Stimulated activated CD8-positive, alpha-beta memory T cell treated with anti-CD3 and anti-CD28 coated beads, Interleukin-15, amount 100 ng/mL, for 1 hour (primary cell): Measurements from ENCODE around the gene DOHH.
"Not testable (repeated sequence)": the region's sequence is repeated elsewhere in the genome, so short reads cannot be mapped to it uniquely, and the experiment has no call there.

Source experiments
- DNase-seq: peaks from one replicate; pipeline ENCODE4 v3.0.0-alpha.2; 2020; ENCODE audit warnings: low read depth

The DOHH gene

DNA sequence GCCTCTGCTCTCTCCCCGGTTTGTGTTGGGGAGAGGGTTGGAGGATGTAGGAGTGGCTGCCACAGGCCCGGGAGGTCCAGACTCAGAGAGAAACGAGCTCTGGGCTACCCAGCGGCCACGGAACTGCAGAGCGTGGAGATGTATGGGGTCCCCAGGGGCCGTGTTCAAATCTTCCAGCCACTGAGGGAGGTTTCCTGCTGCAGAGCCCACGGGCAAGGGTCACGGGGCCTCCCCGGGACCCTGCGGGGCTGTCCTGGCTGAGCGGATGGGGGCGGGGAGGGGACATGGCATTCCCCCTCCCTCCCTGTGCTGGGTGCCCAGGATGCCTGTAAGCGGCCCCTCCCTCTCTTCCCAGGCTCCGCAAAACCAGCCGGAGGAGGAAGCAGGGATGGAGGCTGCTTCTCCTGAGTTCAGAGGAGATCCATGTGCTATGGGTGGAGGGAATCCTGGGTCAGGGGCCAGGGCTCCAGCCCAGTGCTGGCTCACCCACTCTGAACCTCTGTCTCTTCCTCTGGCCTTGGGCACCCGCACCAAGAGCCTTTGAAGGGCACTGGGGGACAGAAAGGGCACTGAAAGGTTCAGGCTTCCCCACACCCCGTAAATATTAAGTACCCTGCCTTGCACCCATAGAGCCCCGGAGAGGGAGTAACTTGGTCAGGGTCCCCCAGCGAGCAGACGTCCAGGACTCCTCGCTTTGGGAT is 42.8 kb downstream of the DOHH start:
- DNase-seq, result no peak

DNA sequence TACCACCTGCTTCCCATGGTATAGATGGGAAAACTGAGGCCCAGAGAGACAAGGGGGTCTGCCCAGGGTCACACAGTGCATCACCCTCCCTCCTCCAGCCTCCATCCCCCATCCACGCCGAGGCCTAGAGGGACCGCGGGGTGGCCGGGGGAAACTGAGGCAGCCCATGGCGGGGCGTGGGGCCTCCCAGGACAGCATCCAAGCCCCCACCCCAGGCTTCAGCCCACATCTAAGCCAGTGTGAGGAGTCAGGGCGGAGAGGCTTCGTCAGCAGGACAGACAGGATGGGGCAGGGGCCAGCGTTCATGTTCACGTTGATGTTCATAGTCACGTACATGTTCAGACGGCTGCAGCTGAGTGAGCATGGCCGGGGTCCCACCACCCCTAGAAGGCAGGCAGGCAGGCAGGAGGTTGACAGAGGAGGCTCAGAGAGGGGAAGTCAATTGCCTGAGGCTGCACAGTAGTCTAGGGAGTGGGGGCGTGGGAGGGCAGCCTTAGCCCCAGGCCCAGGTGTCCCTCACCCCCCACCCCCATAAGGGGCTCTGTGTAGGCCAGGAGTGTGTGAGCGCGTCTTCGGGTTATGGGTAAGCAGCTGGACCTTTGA is 43.4 kb downstream of the DOHH start:
- DNase-seq, result no peak

DNA sequence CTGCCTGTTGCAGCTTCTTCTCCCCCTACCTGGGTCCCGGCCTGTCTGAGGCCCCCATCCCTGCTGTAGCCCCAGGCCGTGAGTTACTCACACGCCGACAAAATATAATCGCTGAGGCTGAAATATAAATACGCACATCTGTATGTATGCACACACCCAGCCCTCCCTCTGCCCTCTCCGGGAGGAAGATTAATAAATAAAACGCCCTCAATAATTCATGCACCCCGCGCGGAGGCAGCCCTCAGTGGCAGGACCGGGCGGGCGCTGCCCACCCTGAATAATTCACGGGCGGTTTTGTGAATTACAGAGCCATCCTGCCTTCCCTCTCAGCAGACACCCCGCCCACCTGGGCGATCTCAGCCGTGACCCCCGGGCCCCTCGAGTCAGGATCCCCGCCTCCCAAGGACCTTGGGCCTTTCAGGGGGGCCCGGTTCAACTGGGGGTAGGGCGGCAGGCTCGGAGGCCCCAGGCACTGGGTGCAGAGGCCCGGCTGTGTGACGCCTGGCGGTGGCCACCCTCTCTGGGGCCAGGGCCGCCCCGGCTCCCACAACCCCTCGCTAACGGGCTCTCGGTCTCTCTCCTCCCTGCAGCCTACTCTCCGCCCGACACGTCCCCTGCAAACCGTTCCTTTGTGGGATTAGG is 44.4 kb downstream of the DOHH start:
- DNase-seq, result no peak

DNA sequence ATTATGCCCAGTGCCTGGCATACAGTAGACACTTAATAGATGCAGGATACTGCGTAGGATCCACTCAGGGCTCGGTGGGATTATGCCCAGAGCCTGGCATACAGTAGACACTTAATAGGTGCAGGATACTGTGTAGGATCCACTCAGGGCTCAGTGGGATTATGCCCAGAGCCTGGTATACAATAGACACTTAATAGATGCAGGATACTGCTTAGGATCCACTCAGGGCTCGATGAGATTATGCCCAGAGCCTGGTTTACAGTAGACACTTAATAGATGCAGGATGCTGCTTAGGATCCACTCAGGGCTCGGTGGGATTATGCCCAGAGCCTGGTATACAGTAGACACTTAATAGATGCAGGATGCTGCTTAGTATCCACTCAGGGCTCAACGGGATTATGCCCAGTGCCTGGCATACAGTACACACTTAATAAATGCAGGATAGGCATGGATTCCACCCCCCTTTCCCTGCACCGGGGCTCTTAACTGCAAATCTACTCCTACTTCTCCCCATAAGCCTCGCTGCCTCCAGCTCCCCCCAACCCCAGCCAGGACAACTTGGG is 45.0 kb downstream of the DOHH start:
- DNase-seq, result no peak

DNA sequence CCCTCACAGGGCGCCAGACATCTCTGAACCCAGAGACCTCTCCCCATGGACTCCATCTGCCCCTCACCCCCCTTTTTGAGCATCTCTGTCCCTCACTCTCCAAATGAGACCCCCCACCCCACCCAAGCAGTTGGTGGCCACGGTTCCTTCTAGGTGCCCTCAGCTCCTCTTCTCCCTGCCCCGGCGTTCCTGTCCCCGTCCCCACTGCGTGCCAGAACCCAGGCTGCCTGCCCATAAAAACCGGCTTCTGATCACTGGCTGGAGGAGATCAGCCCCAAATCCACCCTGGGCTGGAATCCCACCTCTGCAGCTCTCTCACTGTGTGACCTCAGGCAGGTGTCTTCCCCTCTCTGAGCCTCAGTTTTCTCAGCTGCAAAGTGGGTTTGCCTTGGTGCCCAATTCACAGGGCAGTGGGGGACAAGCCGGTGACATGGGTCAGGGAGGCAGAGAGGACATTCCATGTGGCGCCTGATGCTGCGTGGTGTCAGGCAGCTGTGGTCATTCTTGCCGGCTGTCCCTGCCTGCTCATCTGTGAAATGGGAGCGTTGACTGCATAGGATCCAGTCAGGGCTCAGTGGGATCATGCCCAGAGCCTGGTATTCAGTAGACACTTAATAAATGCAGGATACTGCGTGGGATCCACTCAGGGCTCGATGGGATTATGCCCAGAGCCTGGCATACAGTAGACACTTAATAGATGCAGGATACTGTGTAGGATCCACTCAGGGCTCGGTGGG is 45.6 kb downstream of the DOHH start:
- no peak for DNase-seq

DNA sequence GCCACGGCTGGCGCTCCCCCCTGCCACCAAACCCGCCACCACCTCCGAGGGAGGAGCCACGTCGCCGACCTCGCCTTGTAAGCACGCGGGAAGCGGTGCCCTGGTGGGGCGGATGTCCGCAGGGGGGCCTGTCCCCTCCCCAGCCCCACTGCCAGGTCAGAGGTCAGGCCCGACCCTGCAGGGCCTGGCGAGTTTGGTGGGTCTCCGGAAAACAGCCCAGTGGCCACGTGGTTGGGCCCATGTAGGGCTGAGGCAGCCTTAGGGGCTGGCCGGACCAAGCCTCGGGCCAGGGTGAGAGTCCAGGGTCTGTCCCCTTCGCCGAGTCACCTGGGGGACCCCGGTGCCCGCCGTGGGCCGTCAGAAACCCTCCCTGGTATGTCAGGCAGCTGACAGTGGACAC is 46.6 kb downstream of the DOHH start:
- DNase-seq, result no peak

DNA sequence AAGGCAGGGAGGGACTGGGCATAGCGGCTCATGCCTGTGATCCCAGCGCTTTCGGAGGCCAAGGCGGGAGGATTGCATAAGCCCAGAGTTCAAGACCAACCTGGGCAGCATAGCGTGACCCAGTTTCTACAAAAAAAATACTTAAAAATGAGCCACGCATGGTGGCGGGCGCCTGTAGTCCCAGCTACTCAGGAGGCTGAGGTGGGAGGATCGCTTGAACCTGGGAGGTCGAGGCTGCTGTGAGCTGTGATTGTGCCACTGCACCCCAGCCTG is 47.6 kb downstream of the DOHH start:
- not testable (repeated sequence) for DNase-seq

DNA sequence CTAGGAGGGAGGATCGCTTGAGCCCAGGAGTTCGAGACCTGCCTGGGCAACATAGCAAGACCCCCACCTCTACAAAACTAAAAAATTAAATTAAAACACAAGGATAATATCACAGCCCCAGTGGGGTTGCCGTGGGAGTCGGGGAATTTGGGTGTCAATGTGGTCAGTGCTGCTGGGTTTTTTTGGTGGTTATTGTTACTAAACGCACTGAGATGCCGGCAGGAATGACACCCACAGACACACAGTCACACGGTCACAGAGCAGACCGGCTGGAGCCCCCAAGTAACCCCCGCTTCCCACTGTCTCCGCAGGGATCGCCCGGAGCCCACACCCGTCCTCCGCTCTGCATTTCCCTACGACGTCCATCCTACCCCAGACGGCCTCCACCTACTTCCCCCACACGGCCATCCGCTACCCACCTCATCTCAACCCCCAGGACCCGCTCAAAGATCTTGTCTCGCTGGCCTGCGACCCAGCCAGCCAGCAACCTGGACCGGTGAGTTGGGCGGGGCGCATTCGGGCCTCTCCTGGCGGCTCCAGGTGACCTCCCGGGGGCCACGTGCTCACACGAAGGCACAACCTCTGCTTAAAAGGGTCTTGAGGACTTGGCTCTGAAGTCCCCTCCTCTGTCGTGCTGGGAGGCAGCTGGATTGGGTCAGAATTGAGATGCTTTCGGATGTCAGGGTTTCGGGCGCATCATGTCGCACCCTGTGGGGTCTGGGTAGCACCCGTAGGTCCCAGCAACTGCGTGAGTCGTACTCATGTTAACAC is 48.1 kb downstream of the DOHH start:
- no peak for DNase-seq

DNA sequence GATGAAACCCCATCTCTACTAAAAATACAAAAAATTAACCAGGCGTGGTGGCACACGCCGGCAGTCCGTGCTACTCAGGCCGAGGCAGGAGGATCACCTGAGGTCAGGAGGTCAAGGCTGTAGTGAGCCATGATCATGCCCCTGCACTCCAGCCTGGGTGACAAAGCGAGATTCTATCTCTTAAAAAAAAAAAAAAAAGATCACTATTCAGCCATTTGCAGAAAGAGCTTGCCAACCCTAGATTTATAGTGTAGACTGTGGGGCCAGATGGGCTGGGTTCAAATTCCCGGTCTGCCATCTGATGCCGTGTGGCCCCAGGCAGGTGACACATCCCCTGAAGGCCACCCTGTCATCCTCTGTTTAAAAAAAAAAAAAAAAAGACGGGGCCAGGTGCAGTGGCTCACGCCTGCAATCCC is 49.0 kb downstream of the DOHH start:
- DNase-seq, result no peak

DNA sequence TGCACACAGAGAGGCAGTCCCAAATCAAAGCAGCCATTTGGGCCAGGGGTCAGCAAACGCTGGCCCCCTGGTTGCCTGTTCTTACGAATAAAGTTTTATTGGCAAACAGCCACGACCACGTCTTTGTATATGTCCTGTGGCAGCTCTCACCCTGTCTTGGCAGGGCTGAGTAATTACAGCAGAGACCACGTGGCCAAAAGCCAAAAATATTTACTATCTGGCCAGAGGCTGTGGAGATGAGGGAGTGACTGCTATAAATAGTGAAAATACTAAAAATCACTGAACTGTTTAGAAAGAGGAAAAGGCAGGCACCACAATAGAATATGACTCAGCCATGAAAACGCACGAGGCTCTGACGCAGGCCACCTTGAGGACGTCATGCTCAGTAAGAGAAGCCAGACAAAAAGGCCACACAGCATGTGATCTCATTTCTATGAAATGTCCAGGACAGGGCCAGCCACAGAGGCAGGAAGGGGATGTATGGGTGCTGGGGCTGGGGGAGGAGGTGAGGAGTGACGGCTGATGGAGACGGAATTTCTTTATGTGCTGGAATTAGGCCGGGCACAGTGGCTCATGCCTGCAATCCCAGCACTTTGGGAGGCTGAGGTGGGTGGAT is 49.6 kb downstream of the DOHH start:
- DNase-seq, result no peak

DNA sequence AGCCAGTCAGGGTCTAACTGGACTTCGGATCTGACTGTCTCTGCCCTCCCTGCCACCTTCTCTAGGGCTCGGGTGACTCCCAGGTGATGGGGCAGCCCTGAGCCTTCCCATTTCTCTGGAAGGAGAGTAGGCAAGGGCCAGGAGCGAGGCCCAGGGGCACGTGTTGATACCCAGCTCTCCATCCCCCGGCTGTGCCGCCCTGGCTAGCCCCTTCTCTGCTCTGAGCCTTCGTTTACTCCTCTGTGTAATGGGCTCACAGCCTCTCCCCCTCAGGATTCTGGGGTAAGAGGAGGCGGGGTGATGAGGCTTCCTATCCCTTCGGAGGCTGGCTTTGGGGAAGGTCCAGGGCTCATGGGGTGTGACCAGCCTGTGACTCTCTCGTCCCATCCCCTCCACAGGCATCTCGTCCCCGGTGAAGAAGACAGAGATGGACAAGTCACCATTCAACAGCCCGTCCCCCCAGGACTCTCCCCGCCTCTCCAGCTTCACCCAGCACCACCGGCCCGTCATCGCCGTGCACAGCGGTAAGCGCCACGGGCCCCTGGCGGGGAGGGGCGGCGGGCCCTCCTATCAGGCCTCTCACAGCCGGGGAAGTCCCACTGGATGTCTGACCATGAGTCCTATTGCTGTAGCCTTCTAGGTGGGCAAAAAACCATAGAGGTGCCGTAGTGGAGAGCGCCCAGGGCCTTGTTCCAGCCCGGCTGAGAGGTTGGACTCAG is 51.7 kb downstream of the DOHH start:
- DNase-seq, result no peak

DNA sequence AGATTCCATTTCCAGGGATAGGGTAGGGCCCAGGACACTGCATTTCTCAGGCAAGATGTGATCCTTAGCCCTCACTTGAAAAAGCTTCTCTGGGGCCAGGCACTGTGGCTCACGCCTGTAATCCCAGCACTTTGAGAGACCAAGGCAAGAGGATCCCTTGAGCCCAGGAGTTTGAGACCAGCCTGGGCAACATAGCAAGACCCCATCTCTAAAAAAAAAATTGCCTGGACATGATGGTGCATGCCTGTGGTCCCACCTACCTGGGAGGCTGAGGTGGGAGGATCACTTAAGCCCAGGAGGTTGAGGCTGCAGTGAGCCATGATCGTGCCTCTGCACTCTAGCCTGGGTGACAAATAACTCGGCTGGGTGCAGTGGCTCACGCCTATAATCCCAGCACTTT is 53.8 kb downstream of the DOHH start:
- not testable (repeated sequence) for DNase-seq

DNA sequence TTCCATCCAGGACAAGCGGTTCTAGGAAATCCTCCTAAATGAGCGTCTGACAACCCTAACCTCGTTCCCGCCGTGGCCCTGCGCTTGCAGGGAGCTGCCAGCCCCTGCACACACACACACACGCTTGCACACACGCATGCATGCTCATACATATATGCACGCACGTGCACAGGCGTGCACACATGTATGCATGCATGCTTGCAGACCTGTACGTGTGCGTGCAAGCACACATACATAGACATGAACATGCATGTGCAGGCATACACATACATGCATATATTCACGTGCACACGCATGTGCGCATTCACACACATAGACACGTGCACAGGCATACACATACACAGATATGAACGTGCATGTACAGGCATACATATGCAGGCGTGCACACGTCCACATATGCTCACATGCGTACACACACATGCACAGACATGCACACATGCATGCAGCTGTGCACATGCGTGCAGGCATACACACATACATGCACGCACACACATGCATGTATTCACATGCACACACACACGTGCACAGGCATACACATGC is 55.7 kb downstream of the DOHH start:
- DNase-seq, result no peak

DNA sequence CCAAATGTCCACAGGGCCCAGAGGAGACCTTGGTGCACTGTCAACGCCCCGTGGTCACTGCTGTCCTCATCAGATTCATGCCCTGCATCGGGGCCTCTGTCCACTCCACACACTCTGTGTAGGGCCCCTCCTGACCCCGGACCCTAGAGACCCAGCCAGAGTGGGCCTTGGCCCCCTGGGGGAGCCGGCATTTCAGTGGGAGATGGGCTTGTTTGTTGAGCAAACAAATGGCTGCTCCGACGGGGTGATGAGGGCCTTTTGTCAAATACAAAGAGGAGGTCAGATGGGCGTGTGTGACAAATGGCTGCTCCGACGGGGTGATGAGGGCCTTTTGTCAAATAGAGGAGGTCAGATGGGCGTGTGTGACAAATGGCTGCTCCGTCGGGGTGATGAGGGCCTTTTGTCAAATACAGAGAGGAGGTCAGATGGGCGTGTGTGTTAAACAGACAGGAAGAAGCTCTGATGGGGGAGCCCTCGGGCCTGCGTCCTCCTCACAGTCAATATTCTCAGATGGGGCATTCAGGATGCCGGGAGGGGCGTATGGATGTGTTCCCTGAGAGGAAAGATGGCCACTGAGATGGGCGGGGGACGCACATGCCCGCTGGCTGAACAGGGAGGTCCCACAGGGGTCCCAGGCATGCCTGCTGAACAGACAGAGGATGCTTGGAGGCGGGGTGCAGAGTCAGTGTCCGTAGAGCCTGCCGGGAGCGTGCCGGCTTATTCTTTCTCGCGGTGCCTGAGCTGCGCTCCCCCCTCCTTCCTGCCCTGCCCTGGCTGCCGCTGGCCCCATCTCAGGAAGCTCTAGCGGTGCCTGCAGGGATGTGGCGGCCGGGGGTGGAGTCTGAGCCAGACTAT is 56.4 kb downstream of the DOHH start:
- DNase-seq, result no peak

DNA sequence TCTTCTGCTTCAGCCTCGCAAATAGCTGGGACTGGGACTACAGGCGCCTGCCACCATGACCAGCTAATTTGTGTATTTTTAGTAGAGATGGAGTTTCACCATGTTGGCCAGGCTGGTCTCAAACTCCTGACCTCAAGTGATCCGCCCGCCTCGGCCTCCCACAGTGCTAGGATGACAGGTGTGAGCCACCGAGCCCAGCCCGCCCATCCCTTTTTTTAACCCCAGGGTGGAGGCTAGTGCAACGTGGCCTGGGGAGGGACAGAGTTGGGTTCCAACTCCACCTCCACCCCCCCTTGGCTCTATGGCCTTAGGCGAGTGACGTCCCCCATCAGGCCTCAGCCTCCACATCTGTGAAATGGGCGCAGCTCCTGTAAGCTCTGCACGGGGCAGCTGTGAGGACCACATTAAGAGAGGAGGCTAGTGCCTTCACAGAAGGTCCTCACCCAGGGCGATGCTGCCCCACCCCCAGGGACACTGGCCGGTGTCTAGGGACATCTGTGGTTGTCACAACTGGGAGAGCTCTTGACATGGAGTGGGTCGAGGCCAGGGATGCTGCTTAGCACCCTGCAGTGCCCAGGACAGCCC is 57.9 kb downstream of the DOHH start:
- DNase-seq, result no peak

DNA sequence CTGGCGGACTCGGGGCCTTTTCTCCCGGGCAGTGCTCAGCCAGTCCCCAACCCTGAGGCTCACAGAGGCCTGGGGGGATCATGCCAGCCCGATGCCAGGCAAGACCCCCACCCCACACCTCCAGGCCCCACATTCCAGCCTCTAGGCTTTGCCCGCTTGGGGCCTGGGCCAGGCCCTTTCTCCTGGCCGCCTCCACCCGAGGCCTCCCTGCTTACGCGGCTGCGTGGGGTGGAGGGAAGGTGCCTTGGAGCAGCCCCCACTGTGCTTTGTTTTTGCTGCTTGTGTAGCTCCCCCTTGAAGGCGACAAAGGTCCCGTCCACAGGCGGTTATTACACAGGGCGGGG is 58.5 kb downstream of the DOHH start:
- DNase-seq, result no peak

DNA sequence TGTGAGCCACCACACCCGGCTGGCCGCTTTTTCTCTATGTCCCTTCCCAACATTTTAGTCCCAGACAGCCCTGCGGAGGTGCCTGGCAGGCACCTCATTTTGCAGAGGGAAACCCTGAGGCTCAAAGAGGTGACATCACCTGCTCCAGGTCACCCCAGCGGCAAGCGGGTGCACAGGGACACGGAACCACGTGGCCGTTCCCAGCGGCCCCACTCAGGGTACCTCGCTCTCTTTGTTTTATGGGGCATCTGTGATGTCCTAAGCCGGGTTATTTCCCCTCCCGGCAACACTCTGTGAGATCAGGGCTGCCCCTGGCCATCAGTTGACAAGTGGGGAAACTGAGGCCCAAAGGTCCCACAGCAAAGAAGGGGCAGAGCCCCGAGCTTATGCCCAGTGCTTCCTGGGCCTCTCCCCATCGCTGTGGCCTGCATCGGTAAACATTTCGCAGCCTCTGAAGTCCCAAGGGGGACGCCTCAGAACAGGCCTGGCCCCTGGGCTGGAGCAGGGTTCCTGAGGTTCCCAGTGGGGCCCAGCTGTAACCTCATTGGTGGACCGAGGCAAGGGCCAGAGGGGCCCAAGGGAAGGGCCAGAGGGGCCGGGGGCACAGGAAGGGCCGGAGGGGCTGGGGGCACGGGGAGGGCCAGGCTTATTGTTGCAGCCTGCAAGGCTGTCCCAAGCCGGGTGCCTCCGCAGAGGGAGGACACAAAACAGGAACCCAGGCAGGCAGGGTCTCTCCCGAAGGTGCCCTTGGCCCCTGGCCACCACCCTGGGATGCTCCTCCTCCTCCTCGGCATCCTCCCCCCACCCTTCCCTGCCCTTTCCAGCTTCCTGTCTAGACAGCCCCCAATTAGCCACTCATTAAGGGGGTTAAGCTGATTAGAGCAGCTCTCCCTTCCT is 59.1 kb downstream of the DOHH start:
- DNase-seq, result no peak
